Activated T-cell treated with anti-CD3 and anti-CD28 coated beads, Interleukin-2, amount 50 U/mL, for 4 hours (primary cell): Measurements from ENCODE around the gene BHLHE40. TPM values are rescaled to one million over a fixed set of nuclear protein-coding genes. Genes with fewer than 3 reads are reported as not detected.
"Not testable (repeated sequence)": the region's sequence is repeated elsewhere in the genome, so short reads cannot be mapped to it uniquely, and the experiment has no call there.

Experiments used
- ATAC-seq, 2 donors: fragments of 200-7000 bp; cut with Tn5 transposase; one replicate each; pipeline ENCODE4 v1.10.0; 2021
- DNase-seq: peaks from one replicate; pipeline ENCODE4 v3.0.0-alpha.2; 2020
- H3K27me3 Mint-ChIP-seq: one replicate; pipeline ENCODE4 v1.8.0; 2021; ENCODE audit warnings: low read depth, mixed read lengths
- H3K36me3 Mint-ChIP-seq: one replicate; pipeline ENCODE4 v1.8.0; 2022; ENCODE audit warnings: mixed read lengths; ENCODE audit not compliant: insufficient read depth
- H3K4me1 Mint-ChIP-seq: one replicate; pipeline ENCODE4 v1.8.0; 2021; ENCODE audit warnings: low read depth, mixed read lengths
- H3K4me3 Mint-ChIP-seq: one replicate; pipeline ENCODE4 v1.8.0; 2021; ENCODE audit warnings: mild to moderate bottlenecking, moderate library complexity, mixed read lengths
- H3K9me3 Mint-ChIP-seq: one replicate; pipeline ENCODE4 v1.8.0; 2021; ENCODE audit warnings: mixed read lengths
- total RNA-seq, 3 donors: library from RNA; stranded (reverse); gene quantifications; one replicate each; pipeline ENCODE4 v1.2.1, GENCODE V29; 2021

BHLHE40 gene
- total RNA-seq, 3 donors from 2014 or later, result 61.9 to 90.8 (median 86.6) TPM

GRCh38 chr3:4950351-4950784, 28.9 kb upstream of the BHLHE40 start:
- Mint-ChIP-seq H3K27me3 (no peaks in the 10 kb centered on the region), H3K4me3 (no peak overlapping the region), H3K36me3 (no peaks in the 10 kb centered on the region), H3K9me3 (no peaks in the 10 kb centered on the region), H3K4me1 (no peaks in the 10 kb centered on the region)
- DNase-seq, result no peak
- ATAC-seq, result no peak

- no peaks in the 10 kb centered on the region for H3K27me3 Mint-ChIP-seq
- no peak for DNase-seq
- H3K4me3 Mint-ChIP-seq, result no peak overlapping the region
- no peak for ATAC-seq
- no peaks in the 10 kb centered on the region for H3K36me3 Mint-ChIP-seq
- H3K4me1 Mint-ChIP-seq, result no peaks in the 10 kb centered on the region
- no peaks in the 10 kb centered on the region for H3K9me3 Mint-ChIP-seq
Measured at GRCh38 chr3:4950948-4951347, 28.3 kb upstream of the BHLHE40 start.

- no peak overlapping the region for H3K4me3 Mint-ChIP-seq
- no peaks in the 10 kb centered on the region for H3K27me3 Mint-ChIP-seq
- DNase-seq, result no peak
- no peaks in the 10 kb centered on the region for H3K9me3 Mint-ChIP-seq
- no peaks in the 10 kb centered on the region for H3K4me1 Mint-ChIP-seq
- ATAC-seq, result no peak
- H3K36me3 Mint-ChIP-seq, result no peaks in the 10 kb centered on the region
Measured at GRCh38 chr3:4953119-4953518, 26.1 kb upstream of the BHLHE40 start.

GRCh38 chr3:4954256-4955000, 24.8 kb upstream of the BHLHE40 start:
- Mint-ChIP-seq H3K4me1 (no peaks in the 10 kb centered on the region), H3K36me3 (no peaks in the 10 kb centered on the region), H3K27me3 (no peaks in the 10 kb centered on the region), H3K4me3 (no peak overlapping the region), H3K9me3 (peaks cover 5% of the 10 kb centered on the region)
- no peak for DNase-seq
- no peak for ATAC-seq

- Mint-ChIP-seq H3K27me3 (no peaks in the 10 kb centered on the region), H3K4me3 (no peak overlapping the region), H3K9me3 (peaks cover 5% of the 10 kb centered on the region), H3K4me1 (no peaks in the 10 kb centered on the region), H3K36me3 (no peaks in the 10 kb centered on the region)
- ATAC-seq (no peak), DNase-seq (no peak)
Measured at GRCh38 chr3:4956099-4956498, 23.1 kb upstream of the BHLHE40 start.

GRCh38 chr3:4956738-4957137, 22.5 kb upstream of the BHLHE40 start:
- H3K4me1 Mint-ChIP-seq, result no peaks in the 10 kb centered on the region
- DNase-seq (no peak), ATAC-seq (no peak)
- peaks cover 5% of the 10 kb centered on the region for H3K9me3 Mint-ChIP-seq
- no peaks in the 10 kb centered on the region for H3K36me3 Mint-ChIP-seq
- H3K4me3 Mint-ChIP-seq, result no peak overlapping the region
- H3K27me3 Mint-ChIP-seq, result no peaks in the 10 kb centered on the region

- Mint-ChIP-seq H3K27me3 (no peaks in the 10 kb centered on the region), H3K4me1 (no peaks in the 10 kb centered on the region), H3K36me3 (no peaks in the 10 kb centered on the region), H3K9me3 (peaks cover 5% of the 10 kb centered on the region), H3K4me3 (no peak overlapping the region)
- ATAC-seq, result no peak
- DNase-seq, result no peak
Measured at GRCh38 chr3:4957978-4958377, 21.3 kb upstream of the BHLHE40 start.

GRCh38 chr3:4959180-4959579, 20.1 kb upstream of the BHLHE40 start:
- Mint-ChIP-seq H3K27me3 (no peaks in the 10 kb centered on the region), H3K4me3 (no peak overlapping the region), H3K4me1 (no peaks in the 10 kb centered on the region), H3K9me3 (peaks cover 5% of the 10 kb centered on the region), H3K36me3 (no peaks in the 10 kb centered on the region)
- ATAC-seq (no peak), DNase-seq (no peak)

GRCh38 chr3:4961865-4962264, 17.4 kb upstream of the BHLHE40 start:
- not testable (repeated sequence) for H3K4me3 Mint-ChIP-seq, H3K27me3 Mint-ChIP-seq, H3K36me3 Mint-ChIP-seq, ATAC-seq, H3K9me3 Mint-ChIP-seq, DNase-seq
- peaks cover 17% of the 10 kb centered on the region for H3K4me1 Mint-ChIP-seq

- H3K4me3 Mint-ChIP-seq, result no peak overlapping the region
- peaks cover 20% of the 10 kb centered on the region for H3K4me1 Mint-ChIP-seq
- ATAC-seq (no peak), DNase-seq (no peak)
- H3K27me3 Mint-ChIP-seq, result no peaks in the 10 kb centered on the region
- H3K9me3 Mint-ChIP-seq, result peaks cover 24% of the 10 kb centered on the region
- peaks cover 4% of the 10 kb centered on the region for H3K36me3 Mint-ChIP-seq
Measured at GRCh38 chr3:4963669-4964570, 15.3 kb upstream of the BHLHE40 start.

GRCh38 chr3:4966006-4966405, 13.2 kb upstream of the BHLHE40 start:
- not testable (repeated sequence) for H3K4me3 Mint-ChIP-seq, DNase-seq, ATAC-seq, H3K27me3 Mint-ChIP-seq, H3K36me3 Mint-ChIP-seq
- Mint-ChIP-seq H3K9me3 (peaks cover 22% of the 10 kb centered on the region), H3K4me1 (peaks cover 20% of the 10 kb centered on the region)

GRCh38 chr3:4967683-4968082, 11.6 kb upstream of the BHLHE40 start:
- DNase-seq, H3K4me3 Mint-ChIP-seq, H3K36me3 Mint-ChIP-seq, H3K27me3 Mint-ChIP-seq, ATAC-seq: not testable (repeated sequence)
- Mint-ChIP-seq H3K4me1 (peaks cover 22% of the 10 kb centered on the region), H3K9me3 (peaks cover 22% of the 10 kb centered on the region)

- H3K27me3 Mint-ChIP-seq, H3K4me3 Mint-ChIP-seq: not testable (repeated sequence)
Measured at GRCh38 chr3:4971437-4971836, 7.8 kb upstream of the BHLHE40 start.

GRCh38 chr3:4971838-4972237, 7.4 kb upstream of the BHLHE40 start:
- Mint-ChIP-seq H3K36me3 (peaks cover 4% of the 10 kb centered on the region), H3K4me3 (no peak overlapping the region), H3K27me3 (no peaks in the 10 kb centered on the region), H3K9me3 (peaks cover 20% of the 10 kb centered on the region), H3K4me1 (peaks cover 28% of the 10 kb centered on the region)
- DNase-seq (no peak), ATAC-seq (no peak)

More at GRCh38 chr3:4971437-4971836, 7.8 kb upstream of the BHLHE40 start:
- Mint-ChIP-seq H3K4me1 (peaks cover 28% of the 10 kb centered on the region), H3K9me3 (peaks cover 22% of the 10 kb centered on the region)
- H3K36me3 Mint-ChIP-seq, DNase-seq, ATAC-seq: not testable (repeated sequence)
